Measurements from ENCODE around the gene KLHL35.
"Not testable (repeated sequence)": the region's sequence is repeated elsewhere in the genome, so short reads cannot be mapped to it uniquely, and the experiment has no call there.

The KLHL35 gene

GRCh38 chr11:75426720-75427086 lies 6.3 kb downstream of the KLHL35 start:
- in situ Hi-C loops (cut with MboI; ENCODE audit: low sequenced_read_pairs), result no loop called here

DNA sequence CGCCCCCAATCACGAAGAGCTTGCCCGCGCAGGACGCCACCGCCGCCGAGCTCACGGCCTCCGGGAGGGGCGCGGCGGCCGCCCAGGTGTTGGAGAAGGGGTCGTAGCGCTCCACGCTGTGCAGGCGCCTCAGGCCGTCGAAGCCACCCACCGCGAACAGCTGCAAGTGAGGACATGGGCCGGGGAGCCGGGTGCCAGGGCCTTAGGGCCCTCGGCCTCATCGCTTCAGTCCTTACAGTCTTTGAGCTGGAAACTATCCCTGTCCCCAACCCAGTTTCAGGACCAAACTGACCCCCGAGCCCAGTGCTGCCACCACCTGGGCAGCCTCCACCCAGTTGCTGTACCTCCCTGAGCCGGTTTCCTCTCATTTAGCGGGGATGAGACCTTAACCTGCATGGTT lies 7.6 kb downstream of the KLHL35 start:
- in situ Hi-C loops (cut with MboI; ENCODE audit: low sequenced_read_pairs), result no loop called here

DNA sequence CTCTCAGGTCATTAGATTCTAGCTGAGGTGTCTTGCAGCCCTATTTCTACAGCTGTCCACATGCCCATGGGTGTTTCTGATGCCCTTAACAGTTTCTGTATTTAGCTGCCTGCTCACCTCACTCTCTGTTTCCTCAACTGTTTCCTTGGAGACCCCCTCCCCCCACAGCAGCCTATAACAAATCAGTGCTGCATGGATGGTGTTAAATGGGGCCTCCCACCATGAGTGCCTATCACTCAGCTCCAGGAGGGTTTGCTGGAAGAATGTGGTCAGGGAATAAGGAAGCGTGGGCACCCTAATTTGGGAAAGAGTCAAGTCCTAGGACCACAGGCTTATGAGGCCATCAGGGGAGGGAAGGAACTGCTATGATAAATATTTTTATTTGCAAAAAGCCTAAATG lies 8.6 kb downstream of the KLHL35 start:
- in situ Hi-C loops (cut with MboI; ENCODE audit: low sequenced_read_pairs), result no loop called here

DNA sequence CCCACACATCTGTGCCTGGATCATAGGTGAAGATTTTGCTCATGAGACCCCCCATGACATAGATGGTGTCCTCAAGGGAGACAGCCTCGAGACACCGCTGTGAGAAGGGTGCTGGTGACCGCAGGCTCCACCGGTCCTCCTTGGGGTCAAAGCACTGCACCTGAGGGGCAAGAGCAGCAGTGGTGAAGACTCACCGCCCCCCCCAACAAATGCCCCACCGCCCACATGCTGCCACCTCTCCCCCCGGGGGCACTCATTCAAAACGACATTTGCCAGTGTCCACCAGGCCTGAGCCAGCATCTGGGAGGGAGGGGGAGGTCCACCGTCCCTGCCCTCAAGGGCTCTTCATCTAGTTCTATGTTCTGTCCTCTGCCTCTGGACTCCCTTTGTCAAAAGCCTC lies 9.3 kb downstream of the KLHL35 start:
- in situ Hi-C loops (cut with MboI; ENCODE audit: low sequenced_read_pairs), result no loop called here

DNA sequence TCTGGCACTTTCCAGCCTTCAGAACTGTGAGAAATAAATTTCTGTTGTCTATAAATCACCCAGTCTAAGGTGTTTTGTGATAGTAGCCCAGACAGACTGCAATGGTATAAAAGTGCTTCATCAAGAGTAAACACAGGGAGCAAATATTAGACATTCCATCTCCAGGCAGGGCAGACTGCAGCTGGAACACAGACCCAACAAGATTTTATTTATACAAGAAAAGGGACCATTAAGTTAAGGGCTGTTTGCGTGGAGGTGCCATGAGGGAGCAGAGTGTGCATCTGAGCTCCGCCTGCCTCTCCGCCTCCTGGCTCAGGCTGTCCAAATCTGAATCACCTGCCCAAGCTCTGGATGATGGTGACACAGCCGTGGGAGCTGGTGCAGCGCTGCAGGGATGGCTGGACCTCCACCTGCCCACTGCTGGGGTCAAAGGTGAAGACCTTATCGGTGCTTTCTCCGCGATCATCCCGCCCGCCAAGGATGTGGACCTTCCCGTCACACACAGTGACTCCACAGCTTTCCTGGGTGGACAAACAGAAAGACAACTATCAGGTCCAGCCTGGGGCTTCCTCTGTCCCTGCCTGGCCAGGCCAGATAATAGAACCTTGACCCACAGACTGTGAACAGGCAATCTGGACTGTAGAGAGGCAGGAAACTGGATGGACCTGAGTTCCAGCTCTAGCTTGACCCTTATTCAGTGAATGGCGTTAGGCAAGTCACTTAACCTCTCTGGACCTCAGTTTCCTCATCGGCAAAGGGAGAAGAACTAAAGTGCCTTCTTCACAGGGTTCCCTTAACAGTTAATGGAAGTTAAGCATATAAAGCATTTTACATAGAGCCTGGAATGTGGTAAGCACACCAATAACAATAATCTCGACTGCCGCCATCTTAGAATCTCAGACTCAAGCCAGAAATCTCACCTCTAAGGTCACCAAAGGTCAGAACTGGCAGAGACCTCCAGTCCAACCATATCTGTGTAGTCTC lies 10.5 kb downstream of the KLHL35 start:
- in situ Hi-C loops (cut with MboI; ENCODE audit: low sequenced_read_pairs), result no loop called here

DNA sequence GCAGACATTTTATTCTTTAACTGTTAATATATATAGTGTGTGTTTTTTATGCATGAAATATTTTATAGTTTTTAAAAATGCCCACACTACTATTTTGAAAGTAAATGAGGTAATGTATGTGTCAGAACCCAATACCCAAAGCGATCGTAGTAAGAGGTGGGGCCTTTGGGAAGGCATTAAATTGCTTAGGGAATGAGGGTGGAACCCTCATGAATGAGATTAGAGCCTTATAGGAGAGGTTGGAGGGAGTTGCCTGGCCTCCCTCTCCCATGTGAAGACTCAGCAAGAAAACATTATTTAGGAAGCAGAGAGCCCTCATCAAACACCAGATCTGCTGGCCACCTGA lies 11.1 kb downstream of the KLHL35 start:
- in situ Hi-C loops (cut with MboI; ENCODE audit: low sequenced_read_pairs), result no loop called here

- in situ Hi-C loops (cut with MboI; ENCODE audit: low sequenced_read_pairs), result no loop called here
Measured at GRCh38 chr11:75421035-75421602, 11.9 kb downstream of the KLHL35 start.

DNA sequence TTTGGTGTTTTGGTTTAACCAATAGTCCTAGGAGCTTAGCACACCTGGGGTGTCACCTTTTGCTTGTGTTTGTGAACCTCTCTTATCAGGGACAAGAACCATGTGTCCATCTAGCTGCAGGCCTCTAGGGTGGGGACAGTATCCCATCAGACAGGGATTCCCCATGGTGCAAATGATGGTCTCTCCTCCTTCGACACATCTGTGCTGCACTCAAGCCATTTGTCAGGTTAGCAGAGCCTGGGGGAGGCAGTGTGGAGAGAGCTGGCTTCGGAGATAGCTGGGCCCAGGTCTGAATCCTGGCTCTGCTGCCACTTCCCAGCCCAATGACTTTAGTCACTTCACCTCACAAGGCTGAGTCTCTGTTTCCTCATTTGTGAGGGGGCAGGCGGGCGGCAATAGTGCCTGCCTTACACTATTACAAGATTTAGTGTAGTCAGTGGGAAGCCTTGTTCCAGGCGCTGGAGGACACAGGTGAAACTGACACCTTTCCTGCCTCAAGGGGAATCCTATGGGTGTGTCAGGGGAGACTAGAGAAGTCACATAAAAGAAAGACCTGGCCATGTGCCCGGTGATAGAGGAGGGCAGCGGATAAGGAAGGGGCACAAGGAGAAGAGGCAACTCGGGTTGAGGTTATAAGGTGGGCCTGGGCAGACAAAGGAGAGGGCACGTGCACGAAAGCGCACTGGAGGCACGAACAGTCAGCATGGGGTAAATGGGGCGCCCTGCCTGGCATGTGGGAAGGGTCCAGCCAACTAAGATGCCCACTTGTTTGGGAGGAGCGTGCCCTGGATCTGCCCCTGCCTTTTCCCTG lies 12.6 kb downstream of the KLHL35 start:
- in situ Hi-C loops (cut with MboI; ENCODE audit: low sequenced_read_pairs), result no loop called here

DNA sequence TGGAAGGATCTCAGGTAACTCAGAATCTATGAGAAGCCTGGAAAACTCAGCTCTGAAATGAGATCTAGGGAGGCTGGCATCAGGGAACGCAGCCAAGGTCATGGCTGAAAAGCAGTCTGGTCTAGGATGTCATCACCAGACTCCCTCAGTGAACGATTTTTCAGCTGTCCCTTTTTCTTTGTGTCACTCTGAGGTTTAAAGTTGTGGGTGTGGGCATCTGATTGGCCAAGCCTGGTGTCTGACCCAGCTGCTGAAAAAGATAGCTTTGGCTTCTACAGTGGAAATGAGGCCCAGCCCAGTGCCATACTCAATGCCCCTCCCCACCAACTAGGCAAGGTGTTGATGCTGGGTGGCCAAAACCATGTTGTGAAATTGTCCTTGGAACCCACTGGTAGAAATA lies 19.1 kb downstream of the KLHL35 start:
- in situ Hi-C loops (cut with MboI; ENCODE audit: low sequenced_read_pairs), result no loop called here

DNA sequence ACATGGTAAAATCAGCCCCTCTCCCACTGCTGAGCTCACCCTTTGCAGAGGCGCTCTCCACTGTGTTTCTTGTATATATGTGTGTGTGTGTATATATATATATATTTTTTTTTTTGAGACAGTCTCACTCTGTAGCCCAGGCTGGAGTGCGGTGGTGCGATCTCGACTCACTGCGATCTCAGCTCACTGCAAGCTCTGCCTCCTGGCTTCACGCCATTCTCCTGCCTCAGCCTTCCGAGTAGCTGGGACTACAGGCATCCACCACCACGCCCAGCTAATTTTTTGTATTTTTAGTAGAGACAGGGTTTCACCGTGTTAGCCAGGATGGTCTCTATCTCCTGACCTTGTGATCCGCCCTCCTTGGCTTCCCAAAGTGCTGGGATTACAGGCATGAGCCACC lies 19.9 kb downstream of the KLHL35 start:
- in situ Hi-C loops (cut with MboI; ENCODE audit: low sequenced_read_pairs), result not testable (repeated sequence)

GRCh38 chr11:75409971-75410370 lies 23.0 kb downstream of the KLHL35 start:
- in situ Hi-C loops (cut with MboI; ENCODE audit: low sequenced_read_pairs), result not testable (repeated sequence)

- in situ Hi-C loops (cut with MboI; ENCODE audit: low sequenced_read_pairs), result no loop called here
Measured at GRCh38 chr11:75408957-75409219, 24.1 kb downstream of the KLHL35 start.

GRCh38 chr11:75406338-75406777 lies 26.6 kb downstream of the KLHL35 start:
- in situ Hi-C loops (cut with MboI; ENCODE audit: low sequenced_read_pairs), result no loop called here

DNA sequence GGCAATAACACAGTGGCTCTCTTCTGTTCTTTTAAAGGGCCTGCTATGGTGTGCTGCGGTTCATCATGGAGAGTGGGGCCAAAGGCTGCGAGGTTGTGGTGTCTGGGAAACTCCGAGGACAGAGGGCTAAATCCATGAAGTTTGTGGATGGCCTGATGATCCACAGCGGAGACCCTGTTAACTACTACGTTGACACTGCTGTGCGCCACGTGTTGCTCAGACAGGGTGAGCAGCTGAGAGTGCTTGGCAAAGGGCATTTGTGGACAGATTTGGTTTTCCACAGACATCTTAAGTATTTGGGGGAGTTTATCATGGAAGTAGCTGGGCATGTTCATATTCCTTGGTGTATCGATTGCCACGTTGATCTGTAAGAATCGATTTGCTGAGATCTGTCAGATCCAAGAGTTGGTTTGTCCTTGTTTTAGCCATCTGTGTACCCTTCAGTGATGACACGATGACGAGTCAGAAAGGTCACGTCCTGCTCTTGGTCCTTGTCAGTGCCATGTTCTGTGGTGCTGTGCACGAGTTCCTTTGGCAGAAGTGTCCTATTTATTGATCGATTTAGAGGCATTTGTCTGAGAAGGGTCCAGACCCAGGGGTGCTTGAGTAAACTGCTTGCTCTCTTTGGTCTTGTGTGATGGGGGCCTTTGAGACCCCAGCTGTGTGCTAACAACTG lies 28.9 kb downstream of the KLHL35 start:
- in situ Hi-C loops (cut with MboI; ENCODE audit: low sequenced_read_pairs), result no loop called here

DNA sequence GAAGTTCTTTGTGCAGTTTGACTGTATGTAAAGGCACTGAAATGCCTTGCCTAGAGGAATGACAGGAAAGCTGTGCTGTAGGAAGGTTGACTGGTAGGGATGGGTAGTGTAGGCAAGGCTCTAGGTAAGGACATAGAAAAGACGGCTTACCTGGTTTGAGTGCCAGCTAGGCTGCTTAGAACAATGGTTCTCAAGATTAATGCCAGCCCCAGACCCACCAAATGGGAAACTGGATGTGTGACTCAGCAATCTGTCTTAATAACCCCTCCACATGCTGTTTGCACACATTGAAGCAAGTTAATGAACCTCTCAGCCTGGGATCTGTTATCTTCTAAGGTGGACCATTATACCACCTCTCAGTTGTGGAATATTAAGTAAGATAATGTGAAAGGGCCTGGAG lies 30.0 kb downstream of the KLHL35 start:
- in situ Hi-C loops (cut with MboI; ENCODE audit: low sequenced_read_pairs), result no loop called here

DNA sequence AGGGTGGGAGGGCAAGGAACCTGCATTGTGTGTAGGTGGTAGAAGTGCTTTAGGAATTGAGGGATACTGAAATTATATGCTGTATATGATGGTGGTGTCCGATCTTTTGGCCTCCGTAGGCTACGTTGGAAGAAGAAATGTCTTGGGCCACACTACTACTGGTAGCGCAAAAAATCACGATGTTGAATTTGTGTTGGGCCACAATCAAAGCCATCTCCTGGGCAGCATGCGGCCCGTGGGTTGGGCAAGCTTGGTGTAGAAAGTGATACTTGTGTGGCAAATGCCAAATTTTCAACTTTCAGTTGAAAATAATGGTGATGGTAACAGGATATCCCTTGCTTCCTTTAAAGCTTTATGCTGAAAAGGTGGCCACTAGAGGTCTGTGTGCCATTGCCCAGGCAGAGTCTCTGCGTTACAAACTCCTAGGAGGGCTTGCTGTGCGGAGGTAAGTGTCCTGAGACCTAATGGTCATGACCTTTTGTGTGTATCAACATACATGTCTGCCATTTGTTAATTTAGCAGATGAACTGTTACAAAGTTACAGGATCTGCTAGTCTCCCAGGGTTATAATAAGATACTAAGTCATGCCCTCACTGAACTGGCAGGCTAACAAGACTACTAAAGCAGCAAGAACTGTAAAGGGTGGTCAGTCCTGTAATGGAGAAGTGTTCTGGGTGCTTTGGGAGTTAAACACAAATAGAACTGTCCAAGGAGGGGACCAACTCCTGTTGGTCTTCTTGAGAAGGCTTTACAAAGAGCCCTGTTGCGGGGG lies 30.8 kb downstream of the KLHL35 start:
- in situ Hi-C loops (cut with MboI; ENCODE audit: low sequenced_read_pairs), result no loop called here

DNA sequence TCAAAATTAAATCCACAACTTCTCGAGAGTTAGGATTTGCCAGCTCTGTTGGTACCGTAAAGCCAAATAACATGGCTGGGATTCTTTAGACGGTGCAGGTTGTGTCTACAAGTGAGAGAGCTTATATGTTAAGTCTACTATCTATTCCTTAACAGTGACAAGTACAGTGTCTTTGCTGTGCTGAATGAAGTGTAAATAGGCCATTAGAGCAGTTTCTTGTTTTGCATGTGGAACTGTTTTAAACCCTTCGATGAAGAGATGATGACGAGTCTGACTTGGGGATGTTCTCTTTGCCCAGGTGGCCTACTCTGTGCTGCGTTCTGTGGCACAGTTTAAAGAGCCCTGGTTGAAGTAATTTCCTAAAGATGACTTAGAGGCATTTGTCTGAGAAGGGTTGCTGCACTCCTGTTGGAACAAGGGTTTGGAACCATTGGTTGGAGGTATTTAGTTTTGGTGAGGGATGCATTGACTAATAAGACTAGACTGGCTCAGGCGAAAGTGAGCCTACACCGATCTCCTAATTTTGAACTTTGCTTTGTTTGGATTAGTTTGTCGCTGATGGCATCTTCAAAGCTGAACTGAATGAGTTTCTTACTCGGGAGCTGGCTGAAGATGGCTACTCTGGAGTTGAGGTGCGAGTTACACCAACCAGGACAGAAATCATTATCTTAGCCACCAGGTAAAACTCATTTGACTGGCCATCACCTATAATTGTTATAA lies 32.7 kb downstream of the KLHL35 start:
- in situ Hi-C loops (cut with MboI; ENCODE audit: low sequenced_read_pairs), result no loop called here

DNA sequence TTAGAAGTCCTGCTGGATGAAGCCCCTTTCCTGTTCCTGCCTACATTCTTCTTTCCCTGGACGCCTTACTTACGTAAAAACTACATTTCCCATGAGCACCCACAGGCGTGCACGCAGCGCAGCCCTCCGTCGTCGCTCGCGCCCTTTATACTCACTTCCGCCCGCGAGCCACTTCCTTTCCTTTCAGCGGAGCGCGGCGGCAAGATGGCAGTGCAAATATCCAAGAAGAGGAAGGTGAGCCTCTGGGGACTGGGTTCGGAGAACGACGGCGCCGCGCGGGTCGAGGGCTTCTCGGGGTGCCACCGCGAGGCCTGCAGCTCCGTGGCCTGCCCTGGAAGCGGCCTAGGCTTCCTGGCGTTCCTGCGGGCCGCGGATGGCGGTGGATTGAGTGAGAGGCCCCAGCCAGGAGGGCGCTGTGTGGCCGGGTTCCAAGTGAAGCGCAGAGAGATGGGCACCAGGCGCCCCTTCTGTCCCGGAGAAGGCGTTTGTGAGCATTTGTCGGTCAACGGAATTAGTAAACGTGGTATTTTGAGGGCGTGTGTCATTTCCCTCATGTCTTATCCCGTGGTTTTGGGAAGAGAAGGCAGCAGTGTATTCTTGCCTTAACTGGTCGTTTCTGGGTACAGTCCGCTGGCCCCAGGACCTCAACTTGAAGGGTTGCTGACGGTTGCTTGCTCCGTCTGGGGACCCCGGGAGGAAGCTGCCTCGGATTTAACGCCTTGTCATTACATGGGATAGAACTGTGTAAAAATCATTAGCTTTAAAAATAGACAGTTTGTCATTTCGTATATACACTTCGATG lies 33.5 kb downstream of the KLHL35 start, which contains the start of gene RPS3:
Gene RPS3 (plus strand): TSS at position 175 of the 802 bp plus-strand sequence. CDS start 30 bp downstream, at position 205.
- in situ Hi-C loops (cut with MboI; ENCODE audit: low sequenced_read_pairs), result no loop called here

- in situ Hi-C loops (cut with MboI; ENCODE audit: low sequenced_read_pairs), result no loop called here
Measured at GRCh38 chr11:75398906-75399305, 34.1 kb downstream of the KLHL35 start.

Measured in HL-60/S4 treated with retinoic acid at 250 ng/mL for 4 days and 3 days (cell line).